GM18502 (cell line): ENCODE data around the gene GTF2F2.

Experiments
- ATAC-seq: cut with Tn5 transposase; IDR thresholded peaks from one replicate; pipeline ENCODE4 v1.9.1; 2021; ENCODE audit warnings: mild to moderate bottlenecking; ENCODE audit not compliant: unreplicated experiment, poor library complexity

Gene GTF2F2

DNA sequence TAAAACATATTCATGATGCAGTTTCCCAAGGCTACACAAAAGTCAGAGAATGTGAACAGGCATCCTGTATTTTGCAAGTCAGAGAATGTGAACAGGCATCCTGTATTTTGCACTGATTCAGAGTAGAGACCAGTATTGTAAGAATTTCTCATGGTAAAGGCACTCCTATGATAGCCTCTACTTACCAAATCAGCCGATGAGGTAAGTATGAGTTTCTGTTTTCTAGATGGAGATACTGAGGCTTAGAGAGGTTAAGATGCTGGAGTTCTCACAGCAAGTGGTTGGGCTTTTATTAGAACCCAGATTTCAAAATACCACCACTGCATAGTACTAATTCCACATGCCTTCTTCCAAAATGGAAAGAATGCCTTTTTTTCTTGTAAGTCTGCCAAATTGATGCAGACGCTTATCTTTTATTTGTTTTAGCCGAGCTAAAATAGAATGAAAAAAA lies 208.4 kb downstream of the GTF2F2 start:
- no peak for ATAC-seq

- no peak for ATAC-seq
These were observed 210.9 kb downstream of the GTF2F2 start for GRCh38 chr13:45331123-45331619.

DNA sequence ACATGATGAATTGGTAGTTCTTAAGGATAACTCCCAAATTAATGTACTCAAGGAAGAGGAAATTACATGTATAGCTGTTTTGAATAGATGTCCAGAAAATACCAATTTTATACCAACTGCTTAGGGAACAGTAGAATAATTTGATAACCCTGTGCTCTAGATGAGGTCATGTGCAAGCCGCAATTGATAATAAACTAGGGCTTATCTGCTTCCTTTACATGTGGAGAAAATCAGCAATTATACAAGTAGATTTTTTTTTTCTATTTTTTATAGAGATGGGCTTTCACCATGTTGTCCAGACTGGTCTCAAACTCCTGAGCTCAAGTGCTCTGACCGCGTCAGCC lies 211.4 kb downstream of the GTF2F2 start:
- ATAC-seq = no peak

GRCh38 chr13:45332036-45332830 lies 211.9 kb downstream of the GTF2F2 start:
- ATAC-seq = no peak

DNA sequence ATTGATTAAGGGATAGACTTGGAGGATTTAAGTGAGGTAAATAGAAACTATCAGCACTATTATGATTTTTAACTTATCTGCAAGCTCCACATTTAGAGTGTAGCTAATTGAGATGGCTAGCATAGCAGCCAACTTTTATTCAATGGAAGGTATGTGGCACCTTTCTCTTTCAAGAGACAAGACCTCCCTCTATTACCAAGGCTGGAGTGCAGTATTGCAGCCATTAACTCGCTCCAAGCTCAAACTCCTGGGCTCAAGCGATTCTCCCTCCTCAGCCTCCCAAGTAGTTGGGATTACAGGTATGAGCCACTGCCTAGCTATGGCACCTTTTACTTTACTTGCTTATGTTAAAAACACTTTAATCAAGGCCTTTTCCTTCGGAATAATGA lies 212.5 kb downstream of the GTF2F2 start:
- ATAC-seq = no peak

DNA sequence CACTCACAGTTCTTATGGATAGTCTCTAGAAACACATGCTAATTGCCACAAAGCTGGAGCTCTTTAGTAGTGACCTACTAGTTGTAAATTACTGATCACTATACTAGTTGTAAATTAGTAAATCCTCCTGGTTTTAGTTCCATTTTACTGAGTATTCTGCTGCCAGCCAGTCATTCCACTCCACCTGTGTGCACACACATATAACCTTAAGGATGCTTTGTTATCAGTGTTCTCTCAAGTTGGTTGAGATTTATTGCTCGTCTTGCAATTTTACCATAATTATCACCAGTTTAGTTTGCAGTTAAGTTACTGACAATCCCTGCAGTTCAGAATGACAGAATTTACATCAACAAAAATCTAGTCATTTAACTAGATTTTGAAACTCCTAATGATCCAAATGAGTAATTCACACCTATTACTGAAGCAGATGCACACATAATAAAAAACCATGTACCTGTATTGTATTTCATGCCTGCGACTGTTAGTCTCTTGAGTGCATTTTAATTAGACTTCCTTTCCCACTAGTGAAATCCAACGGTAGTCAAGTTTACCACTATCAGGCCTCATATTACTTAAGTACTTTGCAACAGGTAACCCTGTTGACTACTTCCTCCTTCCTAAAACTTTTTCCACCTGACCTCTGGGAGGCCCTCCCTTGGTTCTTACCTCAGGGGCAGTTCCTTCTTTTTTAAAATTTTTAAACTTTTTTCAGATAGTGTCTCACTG lies 213.1 kb downstream of the GTF2F2 start:
- no peak for ATAC-seq
